H1 (cell line): ENCODE data around the gene RTN4IP1. TPM values are rescaled to one million over a fixed set of nuclear protein-coding genes. Genes with fewer than 3 reads are reported as not detected.

Source experiments
- BACH1 ChIP-seq: IDR thresholded peaks from 2 replicates; pipeline ENCODE4 v1.6.1; 2012; ENCODE audit warnings: low read length, improper control_type of control experiment
- BRCA1 ChIP-seq: IDR thresholded peaks from 2 replicates; pipeline ENCODE4 v1.6.1; 2012; ENCODE audit warnings: low read depth, low read length, improper control_type of control experiment
- NRF1 ChIP-seq: IDR thresholded peaks from 2 replicates; pipeline ENCODE4 v1.6.1; 2011; ENCODE audit warnings: mild to moderate bottlenecking, low read depth, low read length, improper control_type of control experiment
- SUZ12 ChIP-seq: fragments of 200-600 bp; sonication (generic); IDR thresholded peaks from 2 replicates; pipeline ENCODE4 v1.6.1; 2012; ENCODE audit warnings: mild to moderate bottlenecking, inconsistent platforms, low read length, moderate library complexity, mixed read lengths
- TAF7 ChIP-seq: optimal IDR thresholded peaks from 2 replicates; pipeline ENCODE3; 2011; ENCODE audit warnings: low read depth, mild to moderate bottlenecking, inconsistent platforms, low read length, moderate library complexity, borderline replicate concordance
- polyA plus RNA-seq, 7 experiments: library from polyadenylated mRNA; depleted of rRNA in 3 of 7; stranded (reverse) in 5 of 7; unstranded in 2 of 7; fragments of >200 nt in 5 of 7; fragments of 200-250 nt in 2 of 7; gene quantifications; 1 replicate in 5 of 7; 2 replicates in 1 of 7; 4 replicates in 1 of 7; pipeline versions ENCODE4 v1.2.1 to v1.2.3, GENCODE V29; 2011 to 2013; ENCODE audit warnings: missing spikeins in 2 of 7, mixed read lengths in 2 of 7
- total RNA-seq: library from RNA; stranded (reverse); fragmentation: NEBNext Ultra II Directional; extraction: Animal tissue kit (Norgen Biotek cat#: 25700); gene quantifications from 2 replicates; pipeline ENCODE4 v1.2.1, GENCODE V29; 2021
- TF ChIP-seq, protein P1 (sequence below): fragments of 300-600 bp; sonication (generic); IDR thresholded peaks from 2 replicates; pipeline ENCODE4 v1.7.1; 2012; ENCODE audit warnings: low read length, moderate library complexity, mild to moderate bottlenecking, inconsistent platforms; ENCODE audit not compliant: insufficient replicate concordance

The RTN4IP1 gene
- total and polyA plus RNA-seq, 2 of the 8 experiments (the other 6 are each of a cell fraction or from before 2014, with no cell fraction given): 14.6 to 19.5 TPM

- TF ChIP-seq, protein P1, sequence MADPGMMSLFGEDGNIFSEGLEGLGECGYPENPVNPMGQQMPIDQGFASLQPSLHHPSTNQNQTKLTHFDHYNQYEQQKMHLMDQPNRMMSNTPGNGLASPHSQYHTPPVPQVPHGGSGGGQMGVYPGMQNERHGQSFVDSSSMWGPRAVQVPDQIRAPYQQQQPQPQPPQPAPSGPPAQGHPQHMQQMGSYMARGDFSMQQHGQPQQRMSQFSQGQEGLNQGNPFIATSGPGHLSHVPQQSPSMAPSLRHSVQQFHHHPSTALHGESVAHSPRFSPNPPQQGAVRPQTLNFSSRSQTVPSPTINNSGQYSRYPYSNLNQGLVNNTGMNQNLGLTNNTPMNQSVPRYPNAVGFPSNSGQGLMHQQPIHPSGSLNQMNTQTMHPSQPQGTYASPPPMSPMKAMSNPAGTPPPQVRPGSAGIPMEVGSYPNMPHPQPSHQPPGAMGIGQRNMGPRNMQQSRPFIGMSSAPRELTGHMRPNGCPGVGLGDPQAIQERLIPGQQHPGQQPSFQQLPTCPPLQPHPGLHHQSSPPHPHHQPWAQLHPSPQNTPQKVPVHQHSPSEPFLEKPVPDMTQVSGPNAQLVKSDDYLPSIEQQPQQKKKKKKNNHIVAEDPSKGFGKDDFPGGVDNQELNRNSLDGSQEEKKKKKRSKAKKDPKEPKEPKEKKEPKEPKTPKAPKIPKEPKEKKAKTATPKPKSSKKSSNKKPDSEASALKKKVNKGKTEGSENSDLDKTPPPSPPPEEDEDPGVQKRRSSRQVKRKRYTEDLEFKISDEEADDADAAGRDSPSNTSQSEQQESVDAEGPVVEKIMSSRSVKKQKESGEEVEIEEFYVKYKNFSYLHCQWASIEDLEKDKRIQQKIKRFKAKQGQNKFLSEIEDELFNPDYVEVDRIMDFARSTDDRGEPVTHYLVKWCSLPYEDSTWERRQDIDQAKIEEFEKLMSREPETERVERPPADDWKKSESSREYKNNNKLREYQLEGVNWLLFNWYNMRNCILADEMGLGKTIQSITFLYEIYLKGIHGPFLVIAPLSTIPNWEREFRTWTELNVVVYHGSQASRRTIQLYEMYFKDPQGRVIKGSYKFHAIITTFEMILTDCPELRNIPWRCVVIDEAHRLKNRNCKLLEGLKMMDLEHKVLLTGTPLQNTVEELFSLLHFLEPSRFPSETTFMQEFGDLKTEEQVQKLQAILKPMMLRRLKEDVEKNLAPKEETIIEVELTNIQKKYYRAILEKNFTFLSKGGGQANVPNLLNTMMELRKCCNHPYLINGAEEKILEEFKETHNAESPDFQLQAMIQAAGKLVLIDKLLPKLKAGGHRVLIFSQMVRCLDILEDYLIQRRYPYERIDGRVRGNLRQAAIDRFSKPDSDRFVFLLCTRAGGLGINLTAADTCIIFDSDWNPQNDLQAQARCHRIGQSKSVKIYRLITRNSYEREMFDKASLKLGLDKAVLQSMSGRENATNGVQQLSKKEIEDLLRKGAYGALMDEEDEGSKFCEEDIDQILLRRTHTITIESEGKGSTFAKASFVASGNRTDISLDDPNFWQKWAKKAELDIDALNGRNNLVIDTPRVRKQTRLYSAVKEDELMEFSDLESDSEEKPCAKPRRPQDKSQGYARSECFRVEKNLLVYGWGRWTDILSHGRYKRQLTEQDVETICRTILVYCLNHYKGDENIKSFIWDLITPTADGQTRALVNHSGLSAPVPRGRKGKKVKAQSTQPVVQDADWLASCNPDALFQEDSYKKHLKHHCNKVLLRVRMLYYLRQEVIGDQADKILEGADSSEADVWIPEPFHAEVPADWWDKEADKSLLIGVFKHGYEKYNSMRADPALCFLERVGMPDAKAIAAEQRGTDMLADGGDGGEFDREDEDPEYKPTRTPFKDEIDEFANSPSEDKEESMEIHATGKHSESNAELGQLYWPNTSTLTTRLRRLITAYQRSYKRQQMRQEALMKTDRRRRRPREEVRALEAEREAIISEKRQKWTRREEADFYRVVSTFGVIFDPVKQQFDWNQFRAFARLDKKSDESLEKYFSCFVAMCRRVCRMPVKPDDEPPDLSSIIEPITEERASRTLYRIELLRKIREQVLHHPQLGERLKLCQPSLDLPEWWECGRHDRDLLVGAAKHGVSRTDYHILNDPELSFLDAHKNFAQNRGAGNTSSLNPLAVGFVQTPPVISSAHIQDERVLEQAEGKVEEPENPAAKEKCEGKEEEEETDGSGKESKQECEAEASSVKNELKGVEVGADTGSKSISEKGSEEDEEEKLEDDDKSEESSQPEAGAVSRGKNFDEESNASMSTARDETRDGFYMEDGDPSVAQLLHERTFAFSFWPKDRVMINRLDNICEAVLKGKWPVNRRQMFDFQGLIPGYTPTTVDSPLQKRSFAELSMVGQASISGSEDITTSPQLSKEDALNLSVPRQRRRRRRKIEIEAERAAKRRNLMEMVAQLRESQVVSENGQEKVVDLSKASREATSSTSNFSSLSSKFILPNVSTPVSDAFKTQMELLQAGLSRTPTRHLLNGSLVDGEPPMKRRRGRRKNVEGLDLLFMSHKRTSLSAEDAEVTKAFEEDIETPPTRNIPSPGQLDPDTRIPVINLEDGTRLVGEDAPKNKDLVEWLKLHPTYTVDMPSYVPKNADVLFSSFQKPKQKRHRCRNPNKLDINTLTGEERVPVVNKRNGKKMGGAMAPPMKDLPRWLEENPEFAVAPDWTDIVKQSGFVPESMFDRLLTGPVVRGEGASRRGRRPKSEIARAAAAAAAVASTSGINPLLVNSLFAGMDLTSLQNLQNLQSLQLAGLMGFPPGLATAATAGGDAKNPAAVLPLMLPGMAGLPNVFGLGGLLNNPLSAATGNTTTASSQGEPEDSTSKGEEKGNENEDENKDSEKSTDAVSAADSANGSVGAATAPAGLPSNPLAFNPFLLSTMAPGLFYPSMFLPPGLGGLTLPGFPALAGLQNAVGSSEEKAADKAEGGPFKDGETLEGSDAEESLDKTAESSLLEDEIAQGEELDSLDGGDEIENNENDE: no peak
- TF ChIP-seq NRF1 (no peak), BRCA1 (no peak), TAF7 (no peak), BACH1 (no peak), SUZ12 (no peak)
Measured at GRCh38 chr6:106546261-106546690, 83.0 kb downstream of the RTN4IP1 start (continued).
